Right lobe of liver (tissue), 4 donors: ENCODE measurements around the gene POLR1C.

Source experiments
- POLR2A ChIP-seq: fragments of 450-650 bp; IDR thresholded peaks from one replicate; pipeline ENCODE4 v1.6.1; 2017; ENCODE audit warnings: antibody characterized with exemption, mild to moderate bottlenecking
- TF ChIP-seq, protein P1 (sequence below), 4 donors: fragments of 200-600 bp in 3 of 4; fragments of 450-650 bp in 1 of 4; IDR thresholded peaks; one replicate each; pipeline versions ENCODE4 v1.5.1 to v1.8.0; 2016 to 2022; ENCODE audit warnings: antibody characterized with exemption in 4 of 4, mild to moderate bottlenecking in 2 of 4
- donor health status: DM: no; HTN: no; CAD: no.
- donor health status: DM: no; HTN: no; CAD: no.
- donor health status: DM: no; HTN: yes; CAD: no.

- TF ChIP-seq, protein P1, sequence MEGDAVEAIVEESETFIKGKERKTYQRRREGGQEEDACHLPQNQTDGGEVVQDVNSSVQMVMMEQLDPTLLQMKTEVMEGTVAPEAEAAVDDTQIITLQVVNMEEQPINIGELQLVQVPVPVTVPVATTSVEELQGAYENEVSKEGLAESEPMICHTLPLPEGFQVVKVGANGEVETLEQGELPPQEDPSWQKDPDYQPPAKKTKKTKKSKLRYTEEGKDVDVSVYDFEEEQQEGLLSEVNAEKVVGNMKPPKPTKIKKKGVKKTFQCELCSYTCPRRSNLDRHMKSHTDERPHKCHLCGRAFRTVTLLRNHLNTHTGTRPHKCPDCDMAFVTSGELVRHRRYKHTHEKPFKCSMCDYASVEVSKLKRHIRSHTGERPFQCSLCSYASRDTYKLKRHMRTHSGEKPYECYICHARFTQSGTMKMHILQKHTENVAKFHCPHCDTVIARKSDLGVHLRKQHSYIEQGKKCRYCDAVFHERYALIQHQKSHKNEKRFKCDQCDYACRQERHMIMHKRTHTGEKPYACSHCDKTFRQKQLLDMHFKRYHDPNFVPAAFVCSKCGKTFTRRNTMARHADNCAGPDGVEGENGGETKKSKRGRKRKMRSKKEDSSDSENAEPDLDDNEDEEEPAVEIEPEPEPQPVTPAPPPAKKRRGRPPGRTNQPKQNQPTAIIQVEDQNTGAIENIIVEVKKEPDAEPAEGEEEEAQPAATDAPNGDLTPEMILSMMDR (IDR thresholded peaks at IDR 0.05) = no peak
- no peak for TF ChIP-seq POLR2A
Observed at GRCh38 chr6:43476746-43477145, 40.1 kb upstream of the POLR1C start.
